G401.6 (cell line): ENCODE measurements around the gene RANBP1.
A peak's percentile ranks its signal among the peaks of the same experiment; 100 is the strongest.

Experiments used
- FAIRE-seq: peaks from 2 replicates; lab custom pipeline; 2012; peaks lifted over from hg19 to GRCh38; lab: Jason Lieb, UNC

RANBP1 gene

DNA sequence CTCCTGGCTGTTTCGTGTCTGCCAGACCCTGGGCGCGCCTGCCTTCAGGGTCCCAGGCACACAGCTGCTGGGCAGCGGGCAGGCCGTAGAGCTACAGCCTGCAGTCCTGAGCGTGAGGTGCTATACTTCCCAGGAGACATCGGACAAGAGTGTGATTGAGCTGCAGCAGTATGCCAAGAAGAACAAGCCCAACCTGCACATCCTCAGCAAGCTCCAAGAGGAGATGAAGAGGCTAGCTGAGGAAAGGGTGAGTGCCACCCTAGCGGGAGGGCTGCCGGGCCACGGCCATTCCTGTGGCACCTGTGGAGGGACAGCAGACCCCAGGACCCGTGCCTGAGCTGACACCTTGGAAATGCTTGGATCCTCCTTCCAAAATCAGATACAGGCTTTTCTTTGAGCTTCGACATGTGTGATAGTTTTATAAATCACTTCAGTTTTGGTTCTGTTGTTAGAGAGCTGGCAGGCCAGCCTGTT lies 7.1 kb upstream of the RANBP1 start:
- no peak for FAIRE-seq

DNA sequence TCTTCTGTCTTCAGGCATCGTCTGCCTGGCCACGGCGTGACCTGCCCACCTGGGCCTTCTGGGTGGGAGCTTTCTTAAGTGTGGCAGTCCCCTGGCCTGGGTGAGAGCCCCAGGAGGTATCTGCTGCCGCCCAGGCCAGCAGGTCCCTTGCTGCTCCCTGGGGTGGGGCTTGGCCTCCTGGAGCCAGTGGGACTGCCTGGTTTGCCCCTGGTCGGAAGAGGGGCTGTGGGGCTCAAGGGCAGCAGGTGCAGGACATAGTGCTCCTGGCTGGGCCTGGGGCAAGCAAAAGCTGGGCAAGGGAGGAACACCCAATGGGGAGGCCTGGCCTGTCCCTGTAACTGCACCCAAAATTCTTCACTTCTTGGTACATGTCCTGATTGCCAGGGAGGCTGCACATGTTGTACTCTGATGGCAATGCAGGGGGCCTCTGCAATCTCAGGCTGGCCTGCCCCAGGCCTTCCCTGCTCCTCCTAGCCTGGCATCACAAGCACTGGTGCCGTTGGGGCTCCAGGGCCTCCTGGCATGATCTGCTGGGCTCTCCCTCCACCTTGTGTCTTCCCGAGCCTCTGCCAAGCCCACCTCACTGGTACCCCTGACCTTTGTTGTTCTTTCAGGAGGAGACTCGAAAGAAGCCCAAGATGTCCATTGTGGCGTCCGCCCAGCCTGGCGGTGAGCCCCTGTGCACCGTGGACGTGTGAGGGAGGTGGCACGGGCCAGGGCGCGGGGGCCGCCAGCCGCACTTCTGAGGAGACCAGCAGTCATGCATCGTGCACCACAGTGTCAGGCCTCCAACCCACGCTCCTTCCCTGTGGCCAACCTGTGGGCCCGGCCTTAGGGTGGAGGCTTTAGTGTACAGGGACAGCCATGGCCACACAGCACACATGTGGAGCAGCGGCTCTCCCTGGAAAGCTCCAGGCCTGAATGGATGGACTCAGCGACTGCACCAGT lies 6.2 kb upstream of the RANBP1 start:
- no peak for FAIRE-seq

DNA sequence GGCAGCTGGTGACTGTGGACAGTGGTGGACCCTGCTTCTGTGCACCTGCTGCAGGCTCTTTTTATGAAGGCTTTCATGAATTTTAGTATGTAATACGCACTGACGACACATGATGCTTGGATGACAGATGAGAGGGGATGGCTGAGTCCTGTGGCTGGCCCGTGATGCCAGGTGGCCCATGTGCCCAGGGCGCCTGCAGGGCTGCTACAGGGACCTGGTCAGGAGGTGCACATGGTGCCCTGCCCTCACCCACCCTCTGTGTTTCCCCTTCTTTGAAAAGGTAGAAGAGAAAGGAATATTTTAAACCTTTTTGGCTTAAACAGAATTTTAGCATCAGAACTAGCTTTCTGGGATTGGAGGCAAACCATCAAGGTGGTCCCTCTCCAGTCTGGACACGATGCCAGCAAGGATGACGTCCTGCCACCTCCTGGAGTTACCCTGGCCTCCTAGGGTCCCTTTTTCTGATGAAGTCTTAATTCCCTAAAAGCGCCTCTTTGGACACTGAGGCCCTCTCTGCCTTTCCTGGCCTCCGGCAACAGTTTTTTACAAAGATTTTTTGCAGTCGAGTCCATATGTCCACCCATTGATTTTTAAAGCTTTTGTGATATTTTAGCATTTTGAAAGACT lies 5.4 kb upstream of the RANBP1 start:
- FAIRE-seq: no peak

DNA sequence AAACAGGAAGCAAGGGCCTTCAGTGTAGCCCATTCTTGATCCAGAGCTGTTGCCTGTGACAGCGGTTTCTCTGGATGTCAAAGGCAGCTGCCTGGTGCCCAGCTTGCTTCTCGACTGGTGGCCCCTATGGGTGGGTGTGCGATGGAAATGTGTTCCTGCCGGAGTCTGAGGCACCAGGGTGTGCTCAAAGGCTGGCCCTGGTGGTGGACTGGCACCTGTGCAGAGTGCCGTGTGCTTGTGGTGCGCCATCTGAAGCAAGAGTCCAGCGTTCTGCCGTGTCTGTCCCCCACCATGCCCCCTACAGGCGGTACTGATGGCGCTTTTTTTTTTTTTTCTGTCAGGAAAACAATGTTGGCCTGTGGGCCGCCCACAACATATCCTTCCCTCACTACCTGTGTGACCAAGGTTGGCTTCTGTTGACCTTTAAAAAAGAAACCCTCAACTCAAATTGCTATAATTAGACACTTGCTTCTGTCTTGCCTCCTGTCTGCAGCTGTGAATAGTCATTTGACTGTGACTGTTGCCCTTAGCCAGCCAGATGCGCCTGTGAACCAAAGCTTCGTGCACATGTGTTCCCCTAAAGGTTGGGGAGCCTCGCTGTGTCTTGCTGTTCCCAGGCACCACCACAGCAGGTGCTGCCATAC lies 4.7 kb upstream of the RANBP1 start:
- FAIRE-seq: peak; percentile 74

DNA sequence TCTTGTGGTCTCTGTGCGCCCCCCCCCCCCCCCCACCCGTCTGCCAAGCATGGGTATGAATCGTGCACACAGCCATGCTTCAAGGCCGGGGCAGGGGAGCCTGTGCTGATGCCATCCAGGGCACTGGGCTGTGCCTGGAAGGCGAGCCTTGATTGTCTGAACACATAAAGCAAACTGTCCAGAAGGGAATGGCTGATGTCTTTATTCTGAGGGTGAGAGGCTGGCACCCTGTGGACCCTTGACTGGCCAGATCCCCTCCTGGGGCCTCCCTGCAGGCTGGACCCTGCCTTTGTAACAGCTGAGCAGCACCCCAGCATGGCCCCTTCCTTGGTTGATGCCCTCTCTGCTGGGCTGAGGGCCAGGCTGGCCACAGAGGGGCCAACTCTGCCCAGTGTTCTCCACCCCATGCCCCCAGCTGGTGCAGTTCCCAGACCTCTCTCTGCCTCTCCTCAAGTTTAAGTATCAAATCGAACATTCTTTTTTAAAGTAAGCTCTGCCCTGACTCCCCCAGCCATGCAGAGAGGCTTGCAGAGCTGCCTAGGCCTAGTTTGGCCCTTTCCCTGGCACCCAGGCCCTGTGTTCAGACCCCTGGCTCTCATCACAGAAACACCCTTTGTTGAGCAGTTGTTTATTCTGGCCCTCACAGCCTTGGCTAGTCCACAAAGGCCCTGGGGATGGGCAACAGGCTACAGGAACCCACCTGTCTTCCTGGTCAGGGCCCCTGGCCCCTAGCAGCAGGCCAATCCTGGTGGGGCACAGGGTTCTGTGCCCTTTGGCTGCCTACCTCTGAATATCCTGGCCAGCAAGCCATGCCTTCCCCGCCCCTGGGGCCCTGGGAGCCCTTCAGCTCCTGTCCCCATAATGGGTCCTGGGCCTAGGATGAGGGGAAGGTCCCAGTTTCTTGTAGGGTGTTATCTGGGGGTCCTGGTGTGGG lies 3.9 kb upstream of the RANBP1 start:
- no peak for FAIRE-seq

DNA sequence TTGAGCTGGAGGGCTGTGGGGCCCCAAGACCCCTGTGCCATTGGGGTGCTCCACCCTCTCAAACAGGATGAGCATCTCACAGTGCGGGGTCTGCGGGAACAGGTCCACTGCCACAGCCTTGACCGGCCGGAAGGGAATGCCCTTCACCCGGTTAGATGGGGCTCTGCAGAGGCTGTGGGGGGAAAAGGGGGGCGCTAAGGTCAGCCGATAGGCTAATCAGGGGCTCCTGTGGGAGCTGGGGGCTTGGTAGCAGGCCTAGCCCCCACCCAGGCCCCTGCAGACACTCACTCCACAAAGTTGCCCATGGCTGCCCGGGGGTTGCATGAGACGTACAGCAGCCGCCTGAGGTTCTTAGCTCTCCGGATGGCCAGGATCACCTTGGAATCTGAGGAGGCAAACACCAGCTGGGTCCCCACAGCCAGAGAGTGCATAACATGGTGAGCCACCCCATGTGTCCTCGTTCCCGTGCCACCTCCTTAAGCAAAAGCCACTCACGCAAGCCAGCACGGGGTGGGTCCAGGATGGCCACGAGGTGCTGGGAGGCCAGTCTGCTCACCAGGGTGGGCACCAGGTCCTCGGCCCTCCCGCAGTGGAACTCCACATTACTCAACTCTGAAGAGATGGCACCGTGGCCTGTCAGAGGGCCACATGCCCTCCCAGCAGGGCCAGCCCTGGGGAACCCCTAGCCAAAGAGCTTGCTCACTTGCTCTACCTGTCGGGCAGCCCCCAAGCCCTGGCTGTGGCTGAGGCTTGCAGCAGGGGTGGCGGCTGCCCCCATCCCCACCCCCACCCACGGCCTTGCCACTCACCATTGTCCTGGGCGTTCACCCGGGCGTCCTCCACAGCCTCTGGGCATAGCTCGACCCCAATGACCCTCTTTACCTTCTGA lies 3.0 kb upstream of the RANBP1 start:
- no peak for FAIRE-seq

DNA sequence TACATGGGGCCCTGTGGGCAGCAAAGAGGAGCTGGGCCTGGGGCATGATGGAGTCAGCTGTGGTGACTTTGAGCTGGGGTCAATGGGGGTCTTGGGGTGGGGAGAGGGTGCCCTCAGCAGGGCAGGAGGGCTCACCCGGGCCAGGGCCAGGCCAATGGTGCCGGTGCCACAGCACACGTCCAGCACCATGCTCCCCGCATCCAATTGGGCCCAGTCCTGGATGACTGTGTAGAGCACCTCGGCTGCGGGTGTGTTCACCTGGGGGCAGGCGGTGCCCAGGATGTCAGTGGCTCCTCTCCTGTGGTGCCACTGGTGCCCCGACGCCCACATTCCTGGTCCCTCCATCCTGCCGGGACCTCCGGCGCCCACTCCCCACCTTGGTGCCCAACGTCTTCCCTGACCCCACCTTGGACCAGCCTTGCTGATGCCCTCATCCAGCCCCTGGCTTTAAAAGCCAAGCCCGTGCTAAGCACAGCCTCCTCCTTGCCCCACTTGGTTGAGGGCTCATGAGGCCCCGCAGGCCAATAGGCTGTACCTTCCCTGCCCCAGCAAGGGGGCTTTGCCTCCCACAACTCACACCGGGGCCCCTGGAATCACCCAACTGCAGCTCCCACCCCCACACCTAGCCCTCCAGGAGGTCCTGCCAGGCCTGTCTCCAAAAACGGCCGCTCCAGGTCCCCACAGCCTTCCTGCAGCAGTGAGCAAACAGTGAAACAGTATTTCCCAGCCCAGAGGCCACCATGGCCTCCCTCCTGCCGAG lies 2.2 kb upstream of the RANBP1 start:
- no peak for FAIRE-seq

DNA sequence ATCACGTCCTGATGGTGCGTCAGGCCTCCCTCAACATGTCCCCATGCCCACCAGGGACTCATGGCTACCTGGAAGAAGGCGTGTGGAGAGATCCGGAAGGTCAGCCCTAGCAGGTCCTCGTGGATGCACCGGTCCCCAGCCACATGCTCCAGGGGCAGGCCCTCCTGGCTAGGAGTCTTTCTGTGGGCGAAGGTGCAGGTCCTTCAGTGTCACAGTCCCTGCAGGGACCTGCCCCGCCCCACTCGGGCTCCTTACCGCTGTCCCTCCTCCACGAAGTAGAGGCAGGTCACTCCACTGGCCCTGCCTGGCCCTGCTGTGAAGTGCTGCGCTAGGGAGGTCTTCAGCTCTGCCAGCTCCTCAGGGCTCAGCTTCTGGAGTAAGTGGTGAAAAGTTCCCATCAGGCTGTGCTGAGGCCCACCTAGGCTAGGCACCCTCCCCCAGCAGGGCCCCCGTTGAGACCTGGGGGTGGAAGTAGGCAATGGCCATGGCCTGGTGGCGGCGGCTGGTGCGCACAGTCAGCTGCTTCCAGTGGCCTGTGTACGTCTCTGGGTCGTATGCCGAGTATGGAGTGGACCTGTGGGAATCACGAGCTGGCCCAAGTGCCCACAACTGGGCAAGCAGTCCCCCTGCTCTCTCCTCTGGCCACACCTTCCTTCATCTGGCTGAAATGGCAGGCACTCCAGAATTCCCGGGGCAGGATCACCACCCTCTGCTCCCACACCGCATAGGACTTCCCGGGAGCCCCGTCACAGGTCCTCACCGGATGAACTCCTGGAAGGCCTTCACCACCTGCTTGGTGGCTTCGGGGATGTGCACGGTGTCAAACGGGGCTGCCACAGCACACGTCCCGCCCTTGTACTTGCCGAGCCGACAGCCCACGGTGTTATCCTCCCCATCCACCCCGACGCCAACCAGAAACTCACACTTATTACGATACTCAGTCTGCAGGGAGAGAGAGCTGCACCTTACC lies 1.1 kb upstream of the RANBP1 start:
- FAIRE-seq: no peak

DNA sequence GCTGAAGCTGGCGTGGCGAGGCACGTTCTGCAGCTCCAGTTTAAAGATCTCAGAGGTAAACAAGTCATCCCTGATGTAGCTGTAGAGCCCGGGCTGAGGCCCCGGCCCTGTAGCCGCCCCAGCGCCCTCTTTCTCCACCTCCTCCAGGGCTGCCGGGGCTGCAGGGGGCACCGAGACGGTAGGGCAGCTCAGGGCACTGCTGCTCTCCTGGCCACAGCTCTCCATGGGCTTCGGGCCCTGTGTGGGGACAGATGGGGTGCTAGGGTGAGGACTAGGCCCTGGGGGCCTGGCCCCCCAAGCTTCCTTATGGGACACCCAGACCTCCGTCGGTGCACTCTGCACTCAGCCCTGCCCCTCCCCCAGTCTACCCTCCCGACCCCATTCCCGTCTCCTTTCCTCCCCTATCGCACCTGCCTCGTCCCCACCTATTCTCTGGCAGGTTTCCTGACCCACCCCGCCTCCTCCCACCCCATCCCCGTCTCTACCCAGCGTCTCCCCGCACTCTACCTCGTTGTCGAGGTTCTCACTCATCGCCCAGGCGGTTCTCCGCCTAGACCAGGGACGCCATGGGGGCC lies 559 bp downstream of the RANBP1 start:
- no peak for FAIRE-seq

DNA sequence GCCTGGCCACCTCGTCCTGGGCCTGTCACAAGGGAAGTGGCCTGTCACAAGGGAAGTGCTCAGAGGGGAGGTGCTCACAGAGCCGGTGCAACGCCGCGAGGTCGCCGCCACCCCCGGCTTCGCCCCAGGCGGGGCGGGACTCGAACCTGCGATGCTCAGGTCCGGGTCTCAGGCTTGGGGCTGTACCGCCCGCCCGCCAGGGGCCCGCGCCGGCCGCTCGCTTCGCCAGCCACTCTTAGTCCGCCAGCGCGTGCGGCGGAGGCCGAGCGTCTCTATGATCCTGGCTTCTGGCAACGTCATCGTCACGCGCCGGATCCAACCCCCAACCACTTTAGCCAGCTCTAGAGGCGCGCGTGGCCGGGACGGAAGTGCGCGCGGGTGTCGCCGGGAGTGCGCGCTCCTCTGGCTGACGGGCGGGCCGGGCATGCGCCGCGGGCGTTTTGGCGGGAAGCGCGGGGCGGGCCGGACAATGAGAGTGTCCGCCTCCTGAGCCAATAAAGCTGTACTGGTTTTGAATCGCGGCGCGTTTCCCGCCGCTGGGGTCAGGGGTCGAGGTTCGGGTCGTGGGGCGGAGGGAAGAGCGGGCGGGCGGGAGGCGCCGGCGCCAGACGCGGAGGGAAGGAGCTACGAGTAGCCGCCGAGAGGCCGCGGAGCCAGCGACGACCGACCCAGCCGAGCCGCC lies 1.2 kb downstream of the RANBP1 start, which contains the start of gene TRMT2A:
TRMT2A (minus strand) TSS at position 276 of the 682 bp plus-strand sequence. CDS start 320 bp downstream, outside the sequence.
- FAIRE-seq: no peak

DNA sequence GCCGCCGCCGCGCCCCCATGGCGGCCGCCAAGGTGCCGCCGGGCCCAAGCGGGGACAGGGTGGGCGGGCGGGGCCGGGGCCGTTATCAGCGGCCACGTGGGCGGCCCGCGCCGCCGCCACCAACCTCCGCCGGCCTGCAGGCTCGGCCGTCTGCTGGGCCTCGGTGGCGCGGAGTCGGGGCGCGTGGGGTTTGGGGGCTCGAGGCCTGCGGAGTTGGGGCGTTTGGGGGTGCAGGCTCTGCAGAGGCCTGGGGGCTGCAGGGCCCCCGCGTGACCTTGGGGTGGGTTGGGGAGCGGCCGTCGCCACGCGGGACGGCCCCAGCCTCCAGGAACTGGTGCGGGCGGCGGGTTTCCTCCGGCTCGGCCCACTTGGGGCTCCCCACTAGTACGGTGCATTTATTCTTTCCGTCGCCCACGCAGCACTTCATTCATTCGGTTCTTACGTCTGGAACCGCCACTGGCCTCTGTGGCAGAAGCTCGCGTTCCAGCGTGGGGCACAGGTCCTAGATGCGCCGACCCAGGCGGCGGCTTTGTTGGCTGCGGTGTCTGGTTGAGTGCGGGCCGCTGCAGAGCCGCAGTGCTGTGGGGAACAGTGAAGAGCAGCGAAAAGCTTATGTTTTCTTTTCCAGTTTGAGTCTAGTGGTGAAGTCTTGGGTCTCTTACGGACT lies 1.9 kb downstream of the RANBP1 start:
- FAIRE-seq: no peak

DNA sequence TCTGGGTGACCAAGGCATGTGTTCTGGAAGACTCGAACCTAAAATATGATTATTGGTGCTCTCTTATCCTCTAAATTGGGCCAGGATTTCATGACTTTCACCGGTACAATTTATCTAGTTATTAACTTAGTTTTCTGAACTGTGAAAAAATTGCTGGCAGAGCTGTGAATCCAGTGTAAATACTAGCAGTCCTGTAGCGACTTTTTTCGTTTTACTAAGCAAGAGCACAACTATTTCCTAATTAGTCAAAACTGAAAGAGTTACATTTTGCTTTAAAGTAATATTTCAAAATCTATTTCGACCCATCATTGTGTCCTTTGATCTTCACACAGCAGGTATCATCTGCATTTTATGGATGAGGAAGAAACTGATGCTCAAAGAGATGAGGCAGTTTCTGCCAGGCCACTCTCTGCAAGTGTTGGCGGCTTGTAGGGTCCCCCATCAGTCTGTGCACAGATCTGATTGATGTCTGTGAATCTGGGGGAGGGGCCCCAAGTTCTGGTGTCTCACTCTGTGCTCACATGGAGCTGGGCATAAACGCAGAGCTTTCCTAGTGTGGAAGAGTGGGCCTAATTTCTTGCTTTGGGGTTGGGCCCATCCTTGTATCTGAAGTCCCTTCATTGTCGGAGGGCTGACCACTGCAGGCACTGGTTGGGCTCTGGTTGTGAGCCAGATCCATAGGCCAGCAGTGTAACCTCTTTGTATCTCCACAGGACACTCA lies 2.6 kb downstream of the RANBP1 start:
- FAIRE-seq: no peak

DNA sequence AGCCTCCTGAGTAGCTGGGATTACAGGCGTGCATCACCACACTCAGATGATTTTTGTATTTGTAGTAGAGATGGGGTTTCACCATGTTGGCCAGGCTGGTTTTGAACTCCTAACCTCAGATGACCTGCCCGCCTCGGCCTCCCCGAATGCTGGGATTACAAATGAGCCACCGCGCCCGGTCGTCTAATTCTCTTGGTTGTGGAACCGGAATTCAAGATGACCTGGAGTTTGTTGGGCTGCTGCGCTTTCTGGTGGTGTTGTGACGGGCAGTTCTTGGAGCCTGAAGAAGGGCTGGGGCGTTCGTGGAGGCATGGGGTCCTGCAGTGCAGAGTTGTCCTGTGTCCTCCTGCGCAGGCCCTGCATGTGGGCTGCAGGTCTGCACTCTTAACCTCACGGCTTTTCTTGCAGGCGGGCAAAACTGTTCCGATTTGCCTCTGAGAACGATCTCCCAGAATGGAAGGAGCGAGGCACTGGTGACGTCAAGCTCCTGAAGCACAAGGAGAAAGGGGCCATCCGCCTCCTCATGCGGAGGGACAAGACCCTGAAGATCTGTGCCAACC lies 6.0 kb downstream of the RANBP1 start:
- no peak for FAIRE-seq

DNA sequence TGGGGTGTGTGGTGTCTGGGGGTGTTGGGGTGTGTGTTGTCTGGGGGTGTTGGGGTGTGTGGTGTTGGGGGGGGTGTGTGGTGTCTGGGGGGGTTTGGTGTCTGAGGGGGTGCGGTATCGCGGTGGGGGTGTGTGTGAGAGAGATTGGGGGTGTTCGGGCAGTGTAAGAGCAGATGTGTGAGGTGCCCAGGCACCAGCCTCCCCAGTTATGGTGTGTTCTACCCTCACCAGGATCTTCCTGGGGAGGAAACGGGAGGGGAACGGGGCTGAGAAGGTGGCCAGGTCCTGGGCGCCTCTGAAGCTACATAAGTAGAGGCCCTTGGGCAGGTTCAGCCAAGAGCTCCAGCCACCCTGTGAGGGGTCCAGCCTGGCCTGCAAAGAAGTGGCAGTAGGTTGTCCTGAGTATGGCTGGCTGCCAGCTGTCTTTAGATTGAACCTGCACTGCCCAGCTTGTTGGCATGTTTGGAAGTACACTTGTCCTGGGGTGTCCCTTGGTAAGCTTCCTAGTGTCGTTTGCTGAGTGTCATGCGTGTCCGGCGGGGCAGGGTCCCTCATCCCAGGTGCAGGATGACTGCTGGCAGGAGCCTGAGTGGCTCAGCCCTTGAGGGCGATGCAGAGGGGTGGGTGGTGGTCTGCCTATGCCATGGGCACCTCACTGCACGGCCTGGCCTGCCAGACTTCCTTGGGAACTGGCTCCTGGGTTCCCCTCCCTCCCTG lies 7.6 kb downstream of the RANBP1 start:
- no peak for FAIRE-seq

DNA sequence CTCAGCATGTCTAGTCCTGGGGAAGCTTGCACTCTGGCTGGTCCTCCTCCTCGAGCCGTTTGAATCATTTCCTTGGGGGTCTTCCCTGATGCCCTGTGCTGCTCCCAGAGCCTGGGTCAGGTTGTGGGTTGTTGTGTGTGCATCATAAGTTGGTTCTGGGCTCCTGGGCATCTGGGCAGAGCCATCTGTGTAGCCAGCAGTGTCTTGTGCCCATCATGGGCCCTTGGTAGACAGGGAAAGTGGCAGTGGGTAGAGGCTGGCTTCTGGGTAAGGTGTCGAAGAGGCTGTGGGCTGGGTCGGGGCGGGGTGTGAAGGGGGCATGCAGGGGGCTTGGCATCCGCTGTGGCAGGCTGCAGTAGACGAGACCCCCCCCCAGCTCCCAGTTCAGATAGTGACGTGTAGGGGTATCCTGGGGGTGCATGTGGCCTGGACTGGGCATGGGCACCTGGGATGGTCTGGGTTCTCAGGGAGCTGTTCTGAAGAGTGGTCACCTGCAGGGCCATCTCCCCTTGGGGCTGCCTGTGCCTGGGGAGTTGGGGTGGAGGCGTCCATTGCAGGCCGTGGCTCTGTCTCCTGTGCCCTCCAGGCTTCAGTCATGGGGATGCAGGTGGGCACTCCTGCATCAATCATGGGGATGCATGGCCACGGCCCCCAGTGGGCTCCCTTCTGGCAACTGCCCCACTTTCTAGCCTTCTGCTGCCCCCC lies 8.3 kb downstream of the RANBP1 start:
- no peak for FAIRE-seq
